Activated T-helper 1 cell treated with anti-CD3 and anti-CD28 coated beads, Interleukin-2, amount 50 U/mL, for 16 hours (primary cell): ENCODE data around the gene TSPAN9.

ENCODE experiments used
- DNase-seq, 2 donors: peaks; one replicate each; pipeline ENCODE4 v3.0.0-alpha.2; 2020; ENCODE audit warnings: low read depth in 1 of 2, low spot score in 1 of 2

TSPAN9 gene

DNA sequence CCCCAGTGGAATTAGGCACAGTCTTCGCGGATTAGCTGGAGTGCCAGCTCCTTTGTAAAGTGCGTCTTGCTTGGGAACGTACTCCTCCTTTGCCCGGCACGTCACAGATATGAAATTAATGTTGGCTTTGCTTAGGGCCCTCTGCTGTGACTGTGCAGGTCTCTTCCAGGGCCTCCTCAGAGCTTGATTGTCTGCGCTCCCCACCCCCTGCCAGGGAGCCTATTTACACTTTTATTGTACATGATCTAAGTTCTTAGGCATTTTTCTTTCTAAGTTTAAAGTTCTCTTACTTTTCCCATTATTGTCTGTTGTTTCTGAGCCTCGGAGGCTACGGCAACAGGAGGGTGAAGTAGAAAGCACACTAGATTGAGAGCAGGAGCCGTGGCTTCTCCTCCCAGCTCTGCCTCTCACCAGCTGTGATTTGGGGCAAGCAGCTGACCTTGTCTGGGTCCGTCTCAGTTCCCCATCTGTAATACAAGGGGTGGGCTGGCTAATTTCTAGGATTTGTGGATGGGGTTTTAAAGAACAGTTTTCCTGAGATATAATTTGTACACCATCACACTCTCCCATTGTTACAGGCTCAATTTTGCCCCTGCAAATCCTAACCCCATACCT lies 81.8 kb downstream of the TSPAN9 start:
- no peak for DNase-seq

DNA sequence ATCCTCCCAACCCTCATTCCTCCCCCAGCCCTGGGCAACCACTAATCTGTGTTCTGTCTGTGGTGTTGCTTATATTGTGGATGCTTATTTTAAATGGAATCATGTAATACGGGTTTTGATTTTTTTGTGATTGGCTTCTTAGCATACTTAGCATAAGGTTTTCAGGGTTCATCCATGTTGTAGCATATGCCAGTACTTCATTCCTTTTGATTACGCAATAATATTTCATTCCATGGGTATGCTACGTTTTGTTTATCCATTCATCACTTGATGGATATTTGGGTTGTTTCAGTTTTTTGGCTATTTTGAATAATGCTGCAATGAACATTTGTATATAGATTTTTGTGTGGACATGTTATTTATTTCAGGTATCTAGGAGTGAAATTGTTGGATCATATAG lies 82.9 kb downstream of the TSPAN9 start:
- no peak for DNase-seq

DNA sequence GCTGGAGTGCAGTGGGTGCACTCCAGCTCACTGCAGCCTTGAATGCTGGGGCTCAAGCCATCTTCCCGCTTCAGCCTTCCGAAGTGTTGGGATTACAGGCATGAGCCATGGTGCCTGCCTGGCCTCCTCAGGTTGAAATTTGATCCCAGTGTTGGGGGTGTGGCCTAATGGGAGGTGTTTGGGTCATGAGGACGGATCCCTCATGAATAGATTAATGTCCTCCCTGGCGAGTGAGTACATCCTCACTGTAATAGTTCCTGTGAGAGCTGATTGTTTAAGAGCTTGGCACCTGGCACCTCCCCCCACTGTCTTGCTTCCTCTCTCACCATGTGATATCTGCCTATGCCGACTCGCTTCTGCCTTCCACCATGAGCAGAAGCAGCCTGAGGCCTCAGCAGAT lies 84.7 kb downstream of the TSPAN9 start:
- DNase-seq = no peak

DNA sequence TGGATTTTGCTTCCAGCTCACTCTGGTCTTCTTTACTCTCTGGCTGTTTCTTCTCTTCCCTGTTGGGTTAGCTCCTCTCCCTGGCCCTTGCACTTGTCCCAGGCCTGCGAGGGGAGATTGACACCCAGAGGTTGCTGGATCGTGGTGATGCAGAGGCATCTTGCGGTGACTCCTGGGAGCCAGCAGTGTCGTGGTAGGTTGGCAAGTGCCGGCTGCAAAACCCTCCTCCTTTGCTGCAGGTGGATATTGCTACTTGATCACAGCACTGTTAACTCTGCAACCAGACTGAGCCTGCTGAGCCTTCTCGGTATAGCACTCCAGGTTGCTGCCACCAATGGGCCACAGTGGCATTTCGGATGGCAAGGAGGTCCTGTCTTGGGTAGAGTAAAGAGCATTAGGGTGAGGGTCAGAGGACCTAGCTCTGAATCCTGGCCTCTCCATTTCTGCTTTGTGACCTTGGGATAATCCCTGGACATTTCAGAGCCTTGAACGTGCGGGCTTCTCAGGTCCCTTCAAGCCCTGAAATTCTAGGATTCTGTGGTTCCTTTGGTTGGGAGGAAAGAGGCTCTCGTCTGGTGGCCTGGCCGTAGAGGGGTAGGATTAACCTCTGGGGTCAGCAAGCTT lies 87.4 kb downstream of the TSPAN9 start:
- no peak for DNase-seq

DNA sequence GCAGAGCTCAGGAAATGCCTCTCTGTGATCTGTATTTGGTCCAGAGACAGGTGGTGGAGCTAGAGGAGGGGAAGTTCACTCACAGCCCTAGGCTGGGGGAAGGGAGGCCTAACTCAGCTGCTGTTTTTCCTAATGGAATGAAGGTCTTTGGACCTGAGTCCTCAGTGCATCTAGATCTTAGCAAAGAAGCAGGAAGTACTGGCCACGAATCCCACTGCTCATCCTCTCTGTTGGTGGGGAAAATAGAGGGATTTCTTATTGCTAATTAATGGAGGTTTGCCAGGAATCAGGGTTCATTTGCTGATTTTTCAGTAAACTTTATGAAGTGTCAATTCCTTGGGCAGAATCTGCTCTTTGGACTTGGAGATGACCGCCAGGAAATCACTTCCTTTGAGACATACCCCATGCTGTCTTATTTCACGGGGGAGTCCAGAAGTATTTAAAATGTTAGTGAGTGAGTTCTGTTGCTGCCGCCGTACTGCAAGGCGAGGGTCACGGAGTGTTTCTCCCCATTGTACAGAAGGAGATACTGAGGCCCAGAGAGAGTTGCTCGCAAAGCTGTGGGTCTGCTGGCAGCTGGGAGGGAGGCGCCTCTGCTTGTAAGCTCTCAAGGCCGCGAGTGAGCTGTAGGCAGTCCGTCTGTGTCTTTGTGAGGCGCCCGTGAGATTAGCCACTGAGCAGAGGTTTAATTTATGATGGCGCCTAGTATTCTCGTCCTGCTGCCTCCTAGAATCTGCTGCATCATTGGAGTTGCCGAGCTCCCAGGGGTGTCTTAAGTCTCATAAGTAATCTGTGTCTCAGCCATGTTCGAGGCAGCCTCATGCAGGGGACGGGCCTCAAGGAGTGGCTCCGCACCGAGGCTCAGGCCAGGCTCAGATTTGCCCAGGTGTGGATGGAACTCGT lies 88.2 kb downstream of the TSPAN9 start:
- DNase-seq = no peak

DNA sequence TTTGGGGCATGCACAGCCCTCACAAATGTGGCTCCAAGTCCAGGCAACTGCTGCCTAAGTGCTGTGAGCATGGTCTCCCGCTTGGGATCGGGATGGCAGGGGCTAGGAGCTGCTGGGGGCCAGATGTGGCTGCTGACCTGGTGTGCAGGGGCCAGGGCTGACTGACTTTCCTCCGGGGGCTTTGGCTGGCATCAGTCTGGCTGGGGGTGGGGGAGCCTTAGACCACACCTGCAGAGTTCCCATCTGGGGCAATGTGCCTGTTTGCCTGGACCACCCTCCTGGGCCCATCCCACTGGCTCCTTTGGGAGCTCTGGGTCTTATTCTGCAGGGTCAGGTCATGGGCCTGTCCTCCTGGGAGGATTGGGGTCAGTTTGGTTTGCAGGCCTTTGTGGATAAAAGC lies 90.5 kb downstream of the TSPAN9 start:
- DNase-seq = no peak

DNA sequence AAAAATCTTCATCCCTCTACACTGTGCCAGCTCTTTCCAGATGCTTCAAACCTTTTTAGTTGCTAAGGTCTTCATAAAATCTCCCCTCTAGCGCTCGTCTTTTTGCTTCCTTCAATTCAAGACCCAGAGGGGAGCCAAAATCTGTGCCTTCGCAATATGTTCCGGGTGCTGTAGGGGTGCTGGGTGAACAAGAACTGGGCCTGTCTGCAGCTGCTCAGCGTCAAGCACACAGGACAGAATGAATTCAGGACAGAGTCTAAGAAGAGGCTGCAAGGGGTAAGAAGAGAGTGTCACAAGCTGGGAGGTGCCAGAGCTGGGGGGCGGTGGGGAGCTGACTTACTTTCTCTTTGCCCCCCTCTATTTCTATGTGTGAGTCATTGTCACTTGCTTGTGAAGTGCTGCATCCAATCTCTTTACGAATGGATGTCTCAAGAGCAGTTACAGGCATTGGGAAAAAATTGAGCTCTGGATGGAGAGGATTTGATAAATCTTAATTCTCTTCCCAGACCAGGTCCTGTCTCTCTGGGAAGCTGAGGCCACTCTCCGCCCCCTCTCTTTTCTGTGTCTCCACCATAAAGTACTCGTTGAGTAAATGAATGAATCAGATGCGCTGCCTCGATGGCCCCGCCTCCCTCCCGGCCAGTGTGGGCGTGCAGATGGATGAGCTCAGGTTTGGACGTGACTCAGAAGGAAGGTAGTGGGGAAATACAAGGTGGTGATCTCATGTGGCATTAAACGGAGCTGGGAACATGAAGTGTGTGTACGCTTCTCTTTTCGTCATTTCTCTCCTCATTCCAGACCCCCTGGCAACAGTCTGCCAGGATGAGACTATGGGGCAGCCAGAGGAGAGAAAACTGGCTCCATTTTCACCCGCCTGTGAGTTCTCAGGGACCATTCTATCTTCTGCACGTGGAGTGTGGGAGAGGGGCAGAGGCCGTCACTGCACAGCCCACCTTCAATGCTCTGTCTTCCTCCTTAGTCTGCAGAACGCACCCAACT lies 91.3 kb downstream of the TSPAN9 start:
- no peak for DNase-seq

DNA sequence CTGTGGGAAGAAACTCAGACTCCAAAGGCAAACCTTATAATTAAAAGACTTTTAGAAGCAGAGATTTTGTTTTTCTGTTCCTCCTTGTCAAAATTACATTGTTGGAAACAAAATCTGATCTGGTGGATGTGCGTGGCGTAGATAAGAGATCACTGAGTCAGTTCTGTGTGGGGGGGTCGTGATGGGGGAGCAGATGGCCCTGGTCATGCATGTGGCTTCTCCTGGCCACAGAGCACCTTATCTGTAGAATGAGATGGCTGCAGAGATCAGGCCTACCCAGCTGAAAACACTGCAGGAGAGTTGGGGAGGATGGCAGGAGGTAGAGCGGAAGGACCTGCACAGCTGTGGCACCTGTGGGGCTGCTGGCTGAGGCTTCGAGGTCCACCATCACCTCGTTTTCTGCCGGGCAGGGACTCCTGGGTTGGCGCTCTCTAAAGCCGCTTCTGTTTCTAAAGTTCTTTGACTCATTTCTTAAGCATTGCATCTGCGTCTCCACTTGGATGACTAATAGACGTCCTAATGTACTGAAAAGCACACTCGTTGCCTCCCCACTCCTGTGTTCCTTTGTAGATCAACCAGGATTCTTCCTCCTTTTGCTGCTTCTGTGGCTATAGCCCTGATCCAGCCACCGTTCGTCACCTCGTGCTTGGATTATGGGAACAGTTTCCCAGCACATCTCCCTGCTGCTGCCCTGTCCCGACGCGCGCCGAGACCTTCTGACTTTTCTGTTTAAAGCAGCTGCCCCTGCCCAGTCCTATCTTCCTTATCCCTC lies 93.4 kb downstream of the TSPAN9 start:
- no peak for DNase-seq

DNA sequence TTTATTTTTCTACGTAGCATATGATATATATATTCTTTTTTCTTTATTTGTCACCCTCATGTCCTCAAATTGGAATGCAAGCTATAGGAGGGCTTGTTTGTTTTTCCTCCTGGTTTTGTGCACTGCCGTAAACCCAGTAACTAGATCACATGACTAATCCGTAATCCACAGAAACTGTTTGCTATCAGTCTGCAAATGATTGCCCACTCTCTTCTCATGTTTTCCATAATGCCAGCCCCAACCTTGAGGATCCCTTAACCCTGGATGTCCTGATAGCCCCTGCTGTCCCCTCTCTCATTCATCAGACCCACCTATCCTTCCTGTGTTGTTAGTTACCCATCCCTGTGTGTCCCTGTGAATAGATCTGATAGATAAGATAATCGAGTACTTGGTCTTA lies 94.0 kb downstream of the TSPAN9 start:
- no peak for DNase-seq

DNA sequence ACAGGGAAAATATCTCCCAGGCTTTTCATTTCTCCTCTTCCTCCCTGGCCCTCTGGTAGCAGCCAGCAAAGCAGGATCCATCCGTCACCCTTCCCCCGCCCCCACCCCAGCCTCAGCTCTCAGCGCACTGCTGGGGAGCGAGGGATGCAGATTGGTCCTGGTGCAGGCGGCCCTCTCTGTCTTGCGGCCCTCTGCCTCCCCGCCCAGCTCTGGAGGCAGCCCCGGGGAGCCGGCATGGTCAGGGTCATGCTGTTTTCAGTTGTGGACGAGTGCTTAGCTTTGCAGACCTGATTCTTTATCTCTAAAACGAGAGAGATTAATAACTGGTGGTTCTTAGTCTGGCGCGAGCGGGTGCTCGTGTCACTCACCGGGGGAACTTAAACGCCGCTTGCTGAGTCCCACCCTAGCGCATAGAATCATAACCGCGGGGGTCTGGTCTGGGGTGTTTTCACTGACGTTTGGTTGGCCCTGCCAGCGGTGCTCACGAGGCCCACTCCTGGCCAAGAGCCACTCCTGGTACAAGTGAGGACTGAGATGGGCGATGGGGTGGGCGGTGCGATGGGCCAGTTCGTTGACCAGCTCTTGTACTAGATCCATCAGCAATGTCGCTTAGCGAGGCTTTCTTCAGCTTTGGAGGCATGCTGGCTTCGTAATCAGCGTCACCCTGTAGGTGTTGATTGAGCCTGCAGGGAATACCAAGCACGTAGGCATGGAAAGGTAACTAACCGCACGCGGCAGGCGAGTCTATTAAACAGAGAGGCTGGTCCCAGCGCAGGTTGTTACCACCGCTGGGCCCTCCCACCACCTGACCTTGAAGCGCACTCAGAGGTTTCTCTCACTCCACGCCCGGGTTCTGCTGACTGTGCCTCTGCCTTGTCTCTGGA lies 95.2 kb downstream of the TSPAN9 start:
- DNase-seq = no peak

DNA sequence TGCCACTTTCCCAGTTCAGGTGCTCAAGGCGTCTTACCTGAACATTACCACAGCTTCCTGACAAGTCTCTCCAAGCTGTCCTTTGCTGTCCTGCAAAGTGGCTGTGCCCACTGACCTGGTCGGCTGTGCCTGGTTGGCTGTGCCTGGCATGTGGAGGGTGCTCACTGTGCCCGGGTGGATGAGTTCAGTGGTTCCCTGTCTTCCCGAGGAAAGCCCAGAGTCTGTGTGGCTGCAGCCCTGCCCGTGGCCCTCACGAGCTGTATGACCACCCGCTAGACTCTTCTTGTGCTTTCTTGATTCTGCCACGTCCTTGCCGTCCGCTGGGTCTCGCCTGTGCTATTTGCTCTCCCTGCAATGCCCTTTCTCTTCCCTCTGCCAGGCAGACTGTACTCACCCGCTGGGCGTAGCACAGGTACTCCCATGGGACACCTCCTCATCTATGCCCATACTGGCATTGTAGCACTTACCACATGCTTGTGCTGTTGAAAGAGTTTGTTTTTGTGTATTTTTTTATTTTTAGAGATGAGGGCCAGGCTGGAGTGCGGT lies 95.9 kb downstream of the TSPAN9 start:
- no peak for DNase-seq

DNA sequence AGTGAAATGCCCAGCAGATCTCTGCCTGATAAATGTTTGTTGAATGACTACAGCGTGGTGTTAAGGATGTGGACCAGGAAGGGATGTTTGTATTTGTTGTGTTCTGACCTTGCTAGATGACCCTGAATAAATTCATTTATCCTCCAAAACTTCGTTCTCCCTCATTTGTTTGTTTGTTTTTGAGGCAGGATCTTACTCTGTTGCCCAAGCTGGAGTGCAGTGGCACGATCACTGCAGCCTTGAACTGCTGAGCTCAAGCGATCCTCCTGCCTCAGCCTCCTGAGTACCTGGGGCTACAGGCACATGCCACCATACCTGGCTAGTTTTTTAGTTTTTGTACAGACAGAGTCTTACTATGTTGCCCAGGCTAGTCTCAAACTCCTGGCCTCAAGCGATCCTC lies 96.7 kb downstream of the TSPAN9 start:
- no peak for DNase-seq

DNA sequence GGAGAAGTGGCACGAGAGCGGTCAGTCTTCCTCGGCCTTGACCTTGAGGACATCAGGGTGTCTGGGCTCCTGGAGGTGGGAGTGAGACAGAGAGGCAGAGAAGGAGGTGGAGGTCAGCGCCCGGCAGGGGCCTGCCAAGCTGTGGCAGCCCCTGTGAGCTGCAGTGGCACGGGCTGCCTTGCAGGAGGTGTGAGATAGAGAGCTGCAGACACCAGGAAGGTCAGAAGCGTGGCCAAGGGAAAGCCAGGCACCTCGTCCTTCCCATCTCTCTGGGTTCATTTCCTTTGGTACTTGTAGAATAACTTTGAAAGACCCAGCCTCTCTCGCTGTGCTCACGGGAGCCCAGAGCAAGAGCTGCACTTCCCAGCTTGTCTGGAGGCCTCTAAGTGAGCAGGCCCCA lies 98.1 kb downstream of the TSPAN9 start:
- DNase-seq = no peak

DNA sequence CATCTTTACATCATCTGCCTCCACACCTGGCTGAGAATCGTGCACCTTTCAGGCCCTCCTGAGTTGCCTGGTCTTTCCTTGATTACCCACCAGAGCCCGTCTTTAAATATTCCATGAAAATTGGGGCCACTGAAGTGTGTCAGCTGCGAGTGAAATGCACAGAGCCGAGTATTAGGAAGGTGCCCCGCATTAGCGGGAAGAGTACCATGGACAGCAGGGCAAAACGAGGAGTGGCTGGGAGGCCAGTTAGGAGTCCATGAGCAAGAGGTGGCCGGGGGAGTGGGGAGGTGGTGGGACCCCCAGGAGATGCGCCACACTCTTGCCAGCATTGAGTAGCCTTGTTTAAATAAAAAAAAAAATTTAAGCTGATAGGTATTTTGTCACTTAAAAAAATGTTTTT lies 99.6 kb downstream of the TSPAN9 start:
- DNase-seq = no peak

DNA sequence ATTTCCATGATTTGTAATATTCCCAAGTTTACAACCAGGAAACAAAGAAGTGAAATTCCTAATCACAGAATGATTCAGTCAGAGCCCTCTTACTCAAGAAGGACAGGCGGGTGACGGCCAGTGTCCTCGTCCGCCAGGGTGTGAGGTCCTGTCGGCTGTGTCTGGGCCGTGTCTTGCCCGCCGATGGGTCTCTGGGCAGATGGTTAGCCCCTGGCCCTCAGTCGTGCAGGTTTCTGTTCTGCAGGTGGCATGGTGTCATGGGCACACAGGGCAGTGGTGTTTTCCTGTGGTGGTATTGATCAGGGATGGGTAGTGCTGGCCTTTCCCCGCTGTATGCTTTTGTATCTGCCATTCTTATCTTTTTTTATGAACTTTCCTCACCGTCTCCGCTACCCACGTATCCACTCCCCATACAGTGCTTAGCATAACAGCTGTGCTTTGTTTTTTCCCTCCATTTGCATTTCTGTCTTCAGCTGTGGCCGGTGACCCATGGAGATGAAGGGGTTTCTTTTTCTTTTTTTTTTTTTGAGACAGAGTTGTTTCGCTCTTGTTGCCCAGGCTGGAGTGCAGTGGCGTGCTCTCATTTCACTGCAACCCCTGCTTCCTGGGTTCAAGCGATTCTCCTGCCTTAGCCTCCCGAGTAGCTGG lies 100.7 kb downstream of the TSPAN9 start:
- no peak for DNase-seq

DNA sequence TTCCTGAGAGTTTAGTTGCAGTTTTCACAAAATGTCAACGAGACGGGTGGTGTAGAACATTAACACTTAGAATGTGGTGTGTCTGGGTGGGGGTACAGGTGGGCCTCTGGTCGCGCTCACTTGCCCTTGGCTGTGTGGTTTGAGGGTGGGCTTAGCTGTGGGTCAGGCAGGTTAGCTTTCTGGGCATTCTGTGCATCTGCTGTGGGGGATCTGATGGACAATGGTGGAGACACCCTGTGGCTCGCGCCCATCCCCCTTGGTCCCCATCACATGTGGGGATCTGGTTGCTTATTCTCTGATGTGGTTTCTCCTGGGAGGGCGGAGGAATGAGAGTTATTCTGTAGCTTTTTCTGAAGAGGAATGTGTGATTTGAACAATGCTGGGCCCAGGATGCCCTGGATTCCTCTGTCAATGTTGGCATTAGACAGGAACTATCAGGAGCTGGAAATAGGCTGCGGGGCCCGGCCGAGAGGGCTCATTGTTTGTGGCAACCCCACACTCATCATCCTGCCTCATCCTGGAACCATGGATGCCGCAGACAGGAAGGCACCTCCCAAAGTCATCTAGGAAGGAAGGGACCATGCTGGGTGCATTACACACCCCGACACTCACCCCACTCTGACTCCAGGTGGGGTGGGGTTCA lies 101.6 kb downstream of the TSPAN9 start:
- DNase-seq = no peak

DNA sequence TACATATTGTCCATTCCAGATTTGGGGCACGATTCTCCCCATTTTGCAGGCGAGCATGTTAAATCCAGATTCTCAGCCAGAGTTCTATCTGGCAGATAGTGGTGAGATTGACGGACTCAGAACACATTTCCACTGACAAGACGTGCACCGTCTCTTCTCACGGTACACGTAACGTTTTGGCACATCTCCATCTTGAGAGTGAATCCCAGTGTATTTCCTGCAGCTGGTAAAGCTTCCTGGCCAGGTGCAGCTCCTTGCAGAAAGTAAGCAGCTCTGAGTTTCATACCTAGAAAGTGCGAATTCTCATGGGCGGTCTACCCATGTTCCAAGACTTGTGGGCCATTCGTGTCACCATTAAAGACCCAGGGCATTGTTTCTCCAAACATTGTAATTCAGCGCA lies 102.6 kb downstream of the TSPAN9 start:
- DNase-seq = no peak

DNA sequence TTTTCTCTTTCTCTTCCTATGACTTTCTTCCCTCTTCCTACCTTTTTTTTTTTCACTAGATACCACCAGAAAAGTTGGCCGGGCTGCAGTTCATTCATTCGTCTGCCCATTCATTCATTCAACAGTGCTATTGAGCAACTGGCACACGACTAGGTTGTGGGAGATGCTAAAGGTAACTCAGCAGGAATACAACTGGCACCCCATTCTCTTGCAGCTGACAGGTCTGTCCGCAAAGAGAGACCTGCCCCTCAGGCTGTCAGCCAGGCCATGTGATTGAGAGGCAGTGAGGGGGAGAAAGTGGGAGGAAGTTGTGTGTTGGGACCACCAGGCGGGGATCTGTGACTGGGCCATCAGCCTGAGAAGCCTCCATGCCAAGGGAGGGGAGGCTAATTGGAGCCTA lies 105.2 kb downstream of the TSPAN9 start:
- DNase-seq = no peak
